IMR-90 (cell line): Measurements from ENCODE around the gene TOE1. TPM values are rescaled to one million over a fixed set of nuclear protein-coding genes. Genes with fewer than 3 reads are reported as not detected.

Source experiments
- ATAC-seq: fragments of 200-7000 bp; cut with Tn5 transposase; 2 replicates; pipeline ENCODE4 v1.9.1; 2020; ENCODE audit warnings: low read depth, mild to moderate bottlenecking, moderate library complexity
- BruUV-seq: library from RNA; stranded (reverse); fragments of 400-500 nt; replicated peaks from 2 replicates; lab custom pipeline; 2021; lab: Mats Ljungman, UMichigan
- CTCF ChIA-PET: fragments of 300-600 bp; formaldehyde crosslinking; extraction: SDS; loops from one replicate; lab custom pipeline; 2021; ENCODE audit warnings: antibody characterized with exemption; lab: Yijun Ruan, JAX
- POLR2A ChIA-PET: fragments of 300-600 bp; sonication (Branson Sonifier 250); formaldehyde crosslinking; loops from one replicate; lab custom pipeline; 2022; ENCODE audit warnings: antibody characterized with exemption; ENCODE audit not compliant: unreplicated experiment; lab: Charles Lee
- DNase-seq: peaks from one replicate; pipeline ENCODE4 v3.0.0; 2013
- H2AFZ ChIP-seq: replicated peaks from 2 replicates; pipeline ENCODE3; 2013; ENCODE audit warnings: low read length, mild to moderate bottlenecking; ENCODE audit not compliant: poor library complexity
- H2AK5ac ChIP-seq: 2 replicates; pipeline ENCODE4 v1.6.1; 2013; ENCODE audit warnings: low read depth, low read length, inconsistent platforms
- H2AK9ac ChIP-seq: replicated peaks from 2 replicates; pipeline ENCODE3; 2013; ENCODE audit warnings: mild to moderate bottlenecking, low read depth, low read length, moderate library complexity; ENCODE audit not compliant: poor library complexity
- H2BK120ac ChIP-seq: 2 replicates; pipeline ENCODE4 v1.6.1; 2013; ENCODE audit warnings: low read depth, low read length, inconsistent platforms
- H2BK15ac ChIP-seq: 3 replicates; pipeline ENCODE4 v1.6.1; 2013; ENCODE audit warnings: low read depth, low read length, inconsistent platforms
- H2BK20ac ChIP-seq: 2 replicates; pipeline ENCODE4 v1.6.1; 2013; ENCODE audit warnings: low read depth, mild to moderate bottlenecking, inconsistent platforms, low read length, moderate library complexity
- H2BK5ac ChIP-seq: 2 replicates; pipeline ENCODE4 v1.6.1; 2013; ENCODE audit warnings: mild to moderate bottlenecking, low read depth, low read length, inconsistent platforms; ENCODE audit not compliant: poor library complexity, severe bottlenecking
- H3K14ac ChIP-seq: replicated peaks from 2 replicates; pipeline ENCODE4 v1.6.1; 2013; ENCODE audit warnings: low read depth, low read length, inconsistent platforms
- H3K18ac ChIP-seq: 2 replicates; pipeline ENCODE4 v1.6.1; 2013; ENCODE audit warnings: low read depth, low read length, control low read depth
- H3K23ac ChIP-seq: 2 replicates; pipeline ENCODE4 v1.6.1; 2013; ENCODE audit warnings: low read depth, low read length, inconsistent platforms
- H3K27ac ChIP-seq: 2 replicates; pipeline ENCODE4 v1.5.1; 2013; ENCODE audit warnings: mild to moderate bottlenecking, control low read depth, low read length; ENCODE audit not compliant: insufficient read depth
- H3K27me3 ChIP-seq: 2 replicates; pipeline ENCODE4 v1.6.1; 2013; ENCODE audit warnings: low read length; ENCODE audit not compliant: control insufficient read depth, insufficient read depth
- H3K36me3 ChIP-seq: 2 replicates; pipeline ENCODE4 v1.6.1; 2013; ENCODE audit warnings: low read length, mixed read lengths; ENCODE audit not compliant: control insufficient read depth, insufficient read depth
- H3K4ac ChIP-seq: 2 replicates; pipeline ENCODE4 v1.6.1; 2013; ENCODE audit warnings: low read depth, low read length, inconsistent platforms
- H3K4me1 ChIP-seq: 2 replicates; pipeline ENCODE4 v1.6.1; 2013; ENCODE audit warnings: low read length, mixed read lengths; ENCODE audit not compliant: control insufficient read depth, insufficient read depth
- H3K4me2 ChIP-seq: 2 replicates; pipeline ENCODE4 v1.6.1; 2013; ENCODE audit warnings: low read depth, mild to moderate bottlenecking, control low read depth, low read length, moderate library complexity
- H3K4me3 ChIP-seq: 2 replicates; pipeline ENCODE4 v1.5.1; 2013; ENCODE audit warnings: low read depth, mild to moderate bottlenecking, control low read depth, low read length, moderate library complexity; ENCODE audit not compliant: insufficient read depth
- H3K56ac ChIP-seq: 2 replicates; pipeline ENCODE4 v1.6.1; 2013; ENCODE audit warnings: low read length, inconsistent platforms; ENCODE audit not compliant: insufficient read depth; ENCODE audit errors: extremely low read depth
- H3K79me1 ChIP-seq, 2 experiments: 2 replicates each; pipeline ENCODE4 v1.6.1; 2013; ENCODE audit warnings: low read length in 2 of 2, inconsistent platforms in 1 of 2, low read depth in 1 of 2
- H3K9ac ChIP-seq: 2 replicates; pipeline ENCODE4 v1.6.1; 2013; ENCODE audit warnings: low read depth, low read length, control low read depth
- H3K9me1 ChIP-seq: 2 replicates; pipeline ENCODE4 v1.6.1; 2013; ENCODE audit warnings: low read length, inconsistent platforms; ENCODE audit not compliant: insufficient read depth
- H3K9me3 ChIP-seq: 2 replicates; pipeline ENCODE4 v1.6.1; 2013; ENCODE audit warnings: low read length; ENCODE audit not compliant: control insufficient read depth, insufficient read depth
- H4K20me1 ChIP-seq: 2 replicates; pipeline ENCODE4 v1.6.1; 2013; ENCODE audit warnings: low read length, inconsistent platforms; ENCODE audit not compliant: insufficient read depth
- H4K5ac ChIP-seq: 2 replicates; pipeline ENCODE4 v1.6.1; 2013; ENCODE audit warnings: mild to moderate bottlenecking, low read depth, low read length, control low read depth
- H4K8ac ChIP-seq, 2 experiments: 2 replicates each; pipeline ENCODE4 v1.6.1; 2013; ENCODE audit warnings: low read depth in 2 of 2, low read length in 2 of 2, control low read depth in 1 of 2, inconsistent platforms in 1 of 2
- H4K91ac ChIP-seq: 2 replicates; pipeline ENCODE4 v1.6.1; 2013; ENCODE audit warnings: low read depth, low read length, inconsistent platforms; ENCODE audit not compliant: insufficient read depth
- ELK1 ChIP-seq: fragments of 150-350 bp; IDR thresholded peaks from 2 replicates; pipeline ENCODE4 v1.6.1; 2016; ENCODE audit warnings: low read depth, mild to moderate bottlenecking, low read length, moderate library complexity, borderline replicate concordance
- WGBS, 2 experiments: methylation state at CpG; one replicate each; pipeline versions ENCODE4 v1.1.5 to v1.1.7; 2013; ENCODE audit warnings: missing lambda C conversion rate in 2 of 2; ENCODE audit not compliant: insufficient read length in 1 of 2; ENCODE audit errors: extremely low coverage in 2 of 2; 5-methylcytosine and 5-hydroxymethylcytosine counted together
- dilution Hi-C: fragments of 300-500 bp; cut with HindIII; formaldehyde crosslinking; loops from one replicate; pipeline ENCODE4 v1.14.3; 2018; ENCODE audit warnings: low sequenced_read_pairs; ENCODE audit not compliant: unreplicated experiment
- in situ Hi-C: fragments of 300-500 bp; cut with MboI; formaldehyde crosslinking; loops from 3 replicates; pipeline ENCODE4 v1.14.3; 2019; ENCODE audit warnings: low sequenced_read_pairs, inconsistent platforms, mixed read lengths
- intact Hi-C: fragments of 100-400 bp; cut with micrococcal nuclease; formaldehyde crosslinking; loops from 2 replicates; pipeline ENCODE4 v1.10.0; 2022
- polyA plus RNA-seq, 3 experiments: library from polyadenylated mRNA; depleted of rRNA; stranded (reverse); fragments of >200 nt; gene quantifications; 2 replicates each; pipeline ENCODE4 v1.2.3, GENCODE V29; 2012; ENCODE audit warnings: low replicate concordance in 1 of 3
- total RNA-seq: library from RNA; depleted of rRNA; stranded (reverse); fragments of >200 nt; gene quantifications from 2 replicates; pipeline ENCODE4 v1.2.3, GENCODE V29; 2012

TOE1 gene
- total and polyA plus RNA-seq, 2 of the 4 experiments (the other 2 are of a cell fraction), result 15.5 to 18.6 TPM

DNA sequence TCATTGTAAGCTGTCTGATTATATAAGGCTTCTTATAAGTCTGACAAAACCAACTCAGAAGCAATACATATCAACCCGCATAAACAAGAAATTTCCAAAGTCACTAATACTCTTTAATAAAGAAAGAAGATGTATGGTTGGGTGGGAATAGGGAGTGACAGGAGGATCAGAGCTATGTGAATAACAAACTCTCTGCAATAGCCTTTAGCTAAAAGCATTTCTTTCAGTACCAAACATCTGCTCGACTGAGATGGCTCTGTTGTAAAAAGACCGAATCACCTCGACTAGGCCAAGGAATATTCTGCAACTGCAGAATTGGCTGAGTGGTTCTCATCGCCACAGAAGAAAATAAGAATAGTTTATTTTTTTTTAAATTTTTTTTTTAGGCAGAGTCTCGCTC, 39.6 kb downstream of the TOE1 start:
- in situ Hi-C loops, result no loop called here
- TF ChIP-seq ELK1, result no peak

More for the DNA sequence above, 39.6 kb downstream of the TOE1 start:
- Histone ChIP-seq H2AK9ac (no peak overlapping the region), H3K36me3 (no peaks in the 10 kb centered on the region), H3K79me1 (no peaks in the 10 kb centered on the region), H3K4me2 (no peak overlapping the region), H3K4ac (no peak overlapping the region), H2BK120ac (no peak overlapping the region), H2BK15ac (no peak overlapping the region), H3K27ac (no peak overlapping the region), H3K9me1 (peaks cover 4% of the 10 kb centered on the region; the same call in 1 of the 2 replicates), H2AK5ac (no peak overlapping the region), H2BK20ac (no peak overlapping the region), H2AFZ (no peak overlapping the region), H2BK5ac (no peak overlapping the region), H3K14ac (no peak overlapping the region), H3K23ac (no peak overlapping the region), H4K5ac (no peak overlapping the region), H3K9me3 (no peaks in the 10 kb centered on the region), H3K4me1 (no peaks in the 10 kb centered on the region; the same call in 1 of the 2 replicates), H4K20me1 (no peaks in the 10 kb centered on the region), H3K18ac (no peak overlapping the region), H3K4me3 (no peak overlapping the region), H4K91ac (no peak overlapping the region), H3K56ac (no peak overlapping the region), H4K8ac (no peak overlapping the region), H3K27me3 (no peaks in the 10 kb centered on the region), H3K9ac (no peak overlapping the region)
- ChIA-PET CTCF (no interaction called here), POLR2A (no interaction called here)
- no CpG with 5 or more reads among the region's 6 CpGs for WGBS, 2 experiments
- BruUV-seq, result no TSS peak
- intact Hi-C loops (no loop called here), dilution Hi-C loops (no loop called here)
- no peak for DNase-seq
- no peak for ATAC-seq
